Measurements from ENCODE around the gene LIMCH1.

DNA sequence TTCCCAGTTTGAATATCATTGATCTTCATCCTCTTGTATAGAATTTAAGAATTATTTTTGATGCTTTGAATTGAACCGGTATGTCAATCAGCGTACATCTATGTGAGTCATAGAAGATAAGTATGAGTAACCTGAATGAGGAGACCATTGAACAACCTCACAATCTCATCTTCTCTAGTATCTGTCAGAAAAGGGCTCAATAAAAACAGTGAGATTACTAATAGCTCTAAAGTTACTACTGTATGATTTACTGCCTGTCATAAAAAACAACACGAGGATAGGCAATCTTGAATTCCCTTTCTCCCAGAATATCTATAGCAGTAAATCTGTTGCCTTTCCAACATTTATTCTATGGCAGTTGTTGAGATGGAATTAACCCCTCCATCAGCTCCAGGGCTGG is 174.5 kb downstream of the LIMCH1 start:
- TF ChIP-seq, protein P1, sequence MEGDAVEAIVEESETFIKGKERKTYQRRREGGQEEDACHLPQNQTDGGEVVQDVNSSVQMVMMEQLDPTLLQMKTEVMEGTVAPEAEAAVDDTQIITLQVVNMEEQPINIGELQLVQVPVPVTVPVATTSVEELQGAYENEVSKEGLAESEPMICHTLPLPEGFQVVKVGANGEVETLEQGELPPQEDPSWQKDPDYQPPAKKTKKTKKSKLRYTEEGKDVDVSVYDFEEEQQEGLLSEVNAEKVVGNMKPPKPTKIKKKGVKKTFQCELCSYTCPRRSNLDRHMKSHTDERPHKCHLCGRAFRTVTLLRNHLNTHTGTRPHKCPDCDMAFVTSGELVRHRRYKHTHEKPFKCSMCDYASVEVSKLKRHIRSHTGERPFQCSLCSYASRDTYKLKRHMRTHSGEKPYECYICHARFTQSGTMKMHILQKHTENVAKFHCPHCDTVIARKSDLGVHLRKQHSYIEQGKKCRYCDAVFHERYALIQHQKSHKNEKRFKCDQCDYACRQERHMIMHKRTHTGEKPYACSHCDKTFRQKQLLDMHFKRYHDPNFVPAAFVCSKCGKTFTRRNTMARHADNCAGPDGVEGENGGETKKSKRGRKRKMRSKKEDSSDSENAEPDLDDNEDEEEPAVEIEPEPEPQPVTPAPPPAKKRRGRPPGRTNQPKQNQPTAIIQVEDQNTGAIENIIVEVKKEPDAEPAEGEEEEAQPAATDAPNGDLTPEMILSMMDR (IDR thresholded peaks at IDR 0.05): no peak
- TF ChIP-seq EP300 (IDR thresholded peaks at IDR 0.05): no peak
